GM18870 (cell line): Measurements from ENCODE around the gene EPHB6.

Source experiments
- ATAC-seq: cut with Tn5 transposase; IDR thresholded peaks from one replicate; pipeline ENCODE4 v1.9.1; 2021; ENCODE audit warnings: moderate library complexity; ENCODE audit not compliant: unreplicated experiment

The EPHB6 gene

DNA sequence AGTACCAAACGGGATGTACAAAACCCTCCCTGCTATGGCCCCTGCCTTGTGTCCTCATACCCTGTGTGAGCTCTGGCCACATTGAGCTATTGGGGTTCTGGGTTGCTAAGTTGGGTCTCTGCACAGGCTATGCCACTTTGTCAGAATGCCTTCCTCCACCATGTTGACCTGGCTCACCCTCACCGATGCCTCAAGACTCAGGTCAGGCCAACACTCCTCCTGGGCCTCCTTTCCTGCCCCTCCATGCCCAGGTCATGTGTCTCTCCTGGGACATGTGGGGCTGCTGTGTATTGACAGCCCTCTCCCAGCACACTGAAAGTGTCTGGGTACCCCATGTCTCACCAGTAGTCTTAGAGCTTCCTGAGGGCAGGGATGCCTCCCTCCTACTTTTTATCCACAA, 64.0 kb downstream of the EPHB6 start:
- ATAC-seq: no peak

DNA sequence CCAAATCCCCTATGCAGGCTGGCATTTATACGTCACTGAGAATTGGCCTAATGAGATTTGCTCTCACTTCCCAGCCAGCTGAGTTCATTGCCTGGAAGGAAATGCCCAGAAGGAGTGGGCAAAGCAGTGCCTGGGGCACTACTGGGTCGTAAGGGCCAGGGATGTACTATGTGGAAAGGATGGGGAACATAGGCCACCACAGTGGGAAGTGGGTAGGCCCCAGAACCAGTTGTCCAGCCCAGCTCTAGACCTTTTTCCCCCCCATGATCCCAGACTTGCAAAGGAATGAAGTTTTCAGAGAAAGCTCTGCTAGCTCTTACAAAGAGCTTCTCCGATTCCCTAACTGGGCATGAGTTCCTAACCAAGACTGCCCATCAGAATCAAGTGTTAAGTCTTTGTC, 64.8 kb downstream of the EPHB6 start:
- no peak for ATAC-seq
